ENCODE data around the gene GPX3.

Gene GPX3

GRCh38 chr5:151024440-151025249 is 4.3 kb downstream of the GPX3 start:
- TF ChIP-seq, protein P1, sequence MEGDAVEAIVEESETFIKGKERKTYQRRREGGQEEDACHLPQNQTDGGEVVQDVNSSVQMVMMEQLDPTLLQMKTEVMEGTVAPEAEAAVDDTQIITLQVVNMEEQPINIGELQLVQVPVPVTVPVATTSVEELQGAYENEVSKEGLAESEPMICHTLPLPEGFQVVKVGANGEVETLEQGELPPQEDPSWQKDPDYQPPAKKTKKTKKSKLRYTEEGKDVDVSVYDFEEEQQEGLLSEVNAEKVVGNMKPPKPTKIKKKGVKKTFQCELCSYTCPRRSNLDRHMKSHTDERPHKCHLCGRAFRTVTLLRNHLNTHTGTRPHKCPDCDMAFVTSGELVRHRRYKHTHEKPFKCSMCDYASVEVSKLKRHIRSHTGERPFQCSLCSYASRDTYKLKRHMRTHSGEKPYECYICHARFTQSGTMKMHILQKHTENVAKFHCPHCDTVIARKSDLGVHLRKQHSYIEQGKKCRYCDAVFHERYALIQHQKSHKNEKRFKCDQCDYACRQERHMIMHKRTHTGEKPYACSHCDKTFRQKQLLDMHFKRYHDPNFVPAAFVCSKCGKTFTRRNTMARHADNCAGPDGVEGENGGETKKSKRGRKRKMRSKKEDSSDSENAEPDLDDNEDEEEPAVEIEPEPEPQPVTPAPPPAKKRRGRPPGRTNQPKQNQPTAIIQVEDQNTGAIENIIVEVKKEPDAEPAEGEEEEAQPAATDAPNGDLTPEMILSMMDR (IDR thresholded peaks at IDR 0.05; ENCODE audit: extremely low read depth, insufficient read depth, missing control alignments) = no peak
- in situ Hi-C loops (cut with MboI; ENCODE audit: low pct_unique_long_range_greater_than_20kb, low sequenced_read_pairs, unreplicated experiment) = no loop called here
- DNase-seq (ENCODE audit: low spot score) = no peak

DNA sequence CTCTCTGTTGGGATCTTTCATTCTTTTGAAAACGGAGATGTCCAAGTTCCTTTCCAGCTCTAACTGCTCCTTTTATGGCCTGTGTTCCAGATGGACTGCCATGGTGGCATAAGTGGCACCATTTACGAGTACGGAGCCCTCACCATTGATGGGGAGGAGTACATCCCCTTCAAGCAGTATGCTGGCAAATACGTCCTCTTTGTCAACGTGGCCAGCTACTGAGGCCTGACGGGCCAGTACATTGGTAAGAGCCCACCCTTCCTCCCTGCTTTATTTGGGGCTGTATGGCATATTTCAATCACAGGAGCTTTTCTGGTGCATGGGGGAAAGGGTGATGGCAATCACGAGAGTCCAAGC is 4.8 kb downstream of the GPX3 start:
- in situ Hi-C loops (cut with MboI; ENCODE audit: low pct_unique_long_range_greater_than_20kb, low sequenced_read_pairs, unreplicated experiment) = no loop called here
- TF ChIP-seq, protein P1 (IDR thresholded peaks at IDR 0.05; ENCODE audit: extremely low read depth, insufficient read depth, missing control alignments) = no peak
- no peak for DNase-seq (ENCODE audit: low spot score)

DNA sequence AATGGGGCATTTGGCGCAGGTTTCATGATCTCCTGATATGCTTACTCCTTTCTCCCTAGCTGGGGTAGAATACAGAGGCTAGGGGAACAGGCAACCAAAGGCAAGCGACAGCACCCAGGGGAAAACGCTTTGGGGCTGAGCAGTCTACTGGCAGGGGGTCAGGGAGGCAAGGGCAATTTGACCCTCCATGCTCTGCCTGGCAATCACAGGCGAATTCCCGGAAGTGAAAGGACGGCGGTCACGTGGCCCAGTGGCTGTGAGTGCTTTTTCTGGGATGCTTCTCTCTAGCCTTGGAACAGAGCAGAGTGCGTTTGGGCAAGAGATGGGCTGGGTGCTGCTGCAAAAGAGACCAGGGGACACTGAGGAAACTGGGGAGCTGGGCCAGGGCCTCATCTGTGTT is 5.7 kb downstream of the GPX3 start:
- in situ Hi-C loops (cut with MboI; ENCODE audit: low pct_unique_long_range_greater_than_20kb, low sequenced_read_pairs, unreplicated experiment) = no loop called here
- no peak for DNase-seq (ENCODE audit: low spot score)
- TF ChIP-seq, protein P1 (IDR thresholded peaks at IDR 0.05; ENCODE audit: extremely low read depth, insufficient read depth, missing control alignments) = no peak

- no peak for DNase-seq (ENCODE audit: low spot score)
- in situ Hi-C loops (cut with MboI; ENCODE audit: low pct_unique_long_range_greater_than_20kb, low sequenced_read_pairs, unreplicated experiment) = no loop called here
- TF ChIP-seq, protein P1 (IDR thresholded peaks at IDR 0.05; ENCODE audit: extremely low read depth, insufficient read depth, missing control alignments) = no peak
These were observed 6.3 kb downstream of the GPX3 start for GRCh38 chr5:151026679-151027078.

- TF ChIP-seq, protein P1 (IDR thresholded peaks at IDR 0.05; ENCODE audit: extremely low read depth, insufficient read depth, missing control alignments) = no peak
- in situ Hi-C loops (cut with MboI; ENCODE audit: low pct_unique_long_range_greater_than_20kb, low sequenced_read_pairs, unreplicated experiment) = no loop called here
- DNase-seq (ENCODE audit: low spot score) = no peak
These were observed 7.6 kb downstream of the GPX3 start for GRCh38 chr5:151027961-151028479.

GRCh38 chr5:151028717-151029116 is 8.3 kb downstream of the GPX3 start:
- no peak for DNase-seq (ENCODE audit: low spot score)
- in situ Hi-C loops (cut with MboI; ENCODE audit: low pct_unique_long_range_greater_than_20kb, low sequenced_read_pairs, unreplicated experiment) = no loop called here
- TF ChIP-seq, protein P1 (IDR thresholded peaks at IDR 0.05; ENCODE audit: extremely low read depth, insufficient read depth, missing control alignments) = no peak
